Spleen (tissue), 7 donors: Measurements from ENCODE around the gene EXOC6B.

Source experiments
- CTCF ChIP-seq, 11 experiments: fragments of 200-600 bp in 7 of 11; fragments of 450-650 bp in 4 of 11; sonication (generic) in 4 of 11; IDR thresholded peaks in 8 of 11; conservative IDR thresholded peaks in 3 of 11; 1 replicate in 7 of 11; 2 replicates in 4 of 11; pipeline versions ENCODE4 v1.4.0 to v1.8.0; 2016 to 2021; ENCODE audit warnings: antibody characterized with exemption in 11 of 11, inconsistent platforms in 4 of 11, mild to moderate bottlenecking in 1 of 11
- POLR2A ChIP-seq, 3 donors: fragments of 450-650 bp; IDR thresholded peaks; one replicate each; pipeline ENCODE4 v1.5.1; 2017; ENCODE audit warnings: antibody characterized with exemption in 3 of 3, mild to moderate bottlenecking in 1 of 3
- donor health status: DM: no; HTN: no; CAD: no; lungs with moderate emphysema.
- donor health status: DM: no; HTN: no; CAD: no.
- donor health status: DM: no; HTN: no; CAD: no.

- TF ChIP-seq POLR2A (IDR thresholded peaks at IDR 0.05) (no peak), CTCF (IDR thresholded peaks at IDR 0.05 in 8 of 11, conservative IDR thresholded peaks at IDR 0.05 in 3 of 11) (peak in 1 of 11 experiments; percentile 20)
These were observed 678.4 kb downstream of the EXOC6B start, which contains the start of gene CYP26B1 for GRCh38 chr2:72147303-72147971.
